Lung (tissue), 12 donors: ENCODE data around the gene ERGIC1. TPM values are rescaled to one million over a fixed set of nuclear protein-coding genes. Genes with fewer than 3 reads are reported as not detected.

Experiments
- ATAC-seq: fragments of 200-7000 bp; cut with Tn5 transposase; one replicate; pipeline ENCODE4 v1.9.1; 2020; ENCODE audit warnings: moderate number of reproducible peaks; ENCODE audit not compliant: insufficient read depth, low FRiP score
- DNase-seq, 3 donors: peaks; one replicate each; pipeline ENCODE4 v3.0.0-alpha.2; 2013 to 2017
- H3K27ac ChIP-seq, 2 donors: one replicate each; pipeline ENCODE4 v1.5.1; 2013; ENCODE audit warnings: mild to moderate bottlenecking in 2 of 2, moderate library complexity in 2 of 2, control low read depth in 1 of 2, inconsistent platforms in 1 of 2, low read depth in 1 of 2, low read length in 1 of 2
- H3K27me3 ChIP-seq, 3 donors: one replicate each; pipeline ENCODE4 v1.5.1; 2013; ENCODE audit warnings: low read length in 2 of 3; ENCODE audit not compliant: control insufficient read depth in 3 of 3, insufficient read depth in 3 of 3
- H3K36me3 ChIP-seq, 4 donors: one replicate each; pipeline ENCODE4 v1.5.1; 2013; ENCODE audit warnings: low read length in 4 of 4, mild to moderate bottlenecking in 1 of 4, moderate library complexity in 1 of 4; ENCODE audit not compliant: control insufficient read depth in 4 of 4, insufficient read depth in 4 of 4
- H3K4me1 ChIP-seq, 5 donors: one replicate each; pipeline ENCODE4 v1.5.1; 2013; ENCODE audit warnings: low read length in 5 of 5, mild to moderate bottlenecking in 2 of 5, moderate library complexity in 1 of 5; ENCODE audit not compliant: control insufficient read depth in 5 of 5, insufficient read depth in 5 of 5
- H3K4me3 ChIP-seq: one replicate; pipeline ENCODE4 v1.5.1; 2013; ENCODE audit warnings: mild to moderate bottlenecking, control low read depth, moderate library complexity
- H3K9ac ChIP-seq, 2 donors: one replicate each; pipeline ENCODE4 v1.5.1; 2013; ENCODE audit warnings: low read length in 2 of 2, control low read depth in 1 of 2; ENCODE audit not compliant: insufficient read depth in 1 of 2
- H3K9me3 ChIP-seq, 4 donors: one replicate each; pipeline ENCODE4 v1.5.1; 2013; ENCODE audit warnings: low read length in 3 of 4, mild to moderate bottlenecking in 1 of 4, moderate library complexity in 1 of 4; ENCODE audit not compliant: control insufficient read depth in 4 of 4, insufficient read depth in 3 of 4
- WGBS, 2 donors: extraction: QIAGEN DNeasy Blood & Tissue Kit; methylation state at CpG; one replicate each; pipeline ENCODE4 v1.1.7; 2013; 5-methylcytosine and 5-hydroxymethylcytosine counted together
- polyA plus RNA-seq, 2 donors: library from polyadenylated mRNA; stranded (reverse); fragments of 200-250 nt; gene quantifications; one replicate each; pipeline ENCODE4 v1.2.1, GENCODE V29; 2013
- total RNA-seq, 2 donors: library from RNA; depleted of rRNA in 1 of 2; stranded (reverse); fragments of >200 nt in 1 of 2; gene quantifications; one replicate each; pipeline ENCODE4 v1.2.1, GENCODE V29; 2014 to 2021
- TF ChIP-seq, protein P1 (sequence below): IDR thresholded peaks from 2 replicates; pipeline ENCODE4 v1.5.1; 2012; ENCODE audit warnings: mild to moderate bottlenecking; ENCODE audit errors: control extremely low read depth, extremely low read depth
- donor health status: control.
- donor health status: control.
- donor health status: Bipolar disorder and iron deficiency.
- donor health status: healthy.
- donor health status: DM: yes; HTN: yes; CAD: no.

The ERGIC1 gene
- total and polyA plus RNA-seq, 4 donors = 62.2 to 215 (median 163) TPM

- H3K4me1 ChIP-seq = peaks cover 0 to 24% (median 17%) of the 10 kb centered on the region in 5 donors
Measured at GRCh38 chr5:172795318-172795977, 38.6 kb upstream of the ERGIC1 start.

GRCh38 chr5:172796306-172796705 is 37.7 kb upstream of the ERGIC1 start:
- TF ChIP-seq, protein P1, sequence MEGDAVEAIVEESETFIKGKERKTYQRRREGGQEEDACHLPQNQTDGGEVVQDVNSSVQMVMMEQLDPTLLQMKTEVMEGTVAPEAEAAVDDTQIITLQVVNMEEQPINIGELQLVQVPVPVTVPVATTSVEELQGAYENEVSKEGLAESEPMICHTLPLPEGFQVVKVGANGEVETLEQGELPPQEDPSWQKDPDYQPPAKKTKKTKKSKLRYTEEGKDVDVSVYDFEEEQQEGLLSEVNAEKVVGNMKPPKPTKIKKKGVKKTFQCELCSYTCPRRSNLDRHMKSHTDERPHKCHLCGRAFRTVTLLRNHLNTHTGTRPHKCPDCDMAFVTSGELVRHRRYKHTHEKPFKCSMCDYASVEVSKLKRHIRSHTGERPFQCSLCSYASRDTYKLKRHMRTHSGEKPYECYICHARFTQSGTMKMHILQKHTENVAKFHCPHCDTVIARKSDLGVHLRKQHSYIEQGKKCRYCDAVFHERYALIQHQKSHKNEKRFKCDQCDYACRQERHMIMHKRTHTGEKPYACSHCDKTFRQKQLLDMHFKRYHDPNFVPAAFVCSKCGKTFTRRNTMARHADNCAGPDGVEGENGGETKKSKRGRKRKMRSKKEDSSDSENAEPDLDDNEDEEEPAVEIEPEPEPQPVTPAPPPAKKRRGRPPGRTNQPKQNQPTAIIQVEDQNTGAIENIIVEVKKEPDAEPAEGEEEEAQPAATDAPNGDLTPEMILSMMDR = no peak
- Histone ChIP-seq H3K4me1 (peaks cover 0 to 27% (median 17%) of the 10 kb centered on the region in 5 donors), H3K27me3 (no peaks in the 10 kb centered on the region), H3K9me3 (no peaks in the 10 kb centered on the region), H3K27ac (peak overlapping the region in 1 of 2 donors; percentile 12), H3K36me3 (no peaks in the 10 kb centered on the region), H3K4me3 (no peak overlapping the region), H3K9ac (no peak overlapping the region)
- DNase-seq (no peak), ATAC-seq (no peak)
- WGBS, 2 donors = 92 to 97% methylated on average over 6 of the region's 6 CpGs

More at GRCh38 chr5:172795318-172795977, 38.6 kb upstream of the ERGIC1 start:
- TF ChIP-seq, protein P1 = no peak
- Histone ChIP-seq H3K27me3 (no peaks in the 10 kb centered on the region), H3K9me3 (no peaks in the 10 kb centered on the region), H3K27ac (peak overlapping the region; percentile 35 to 61), H3K4me3 (no peak overlapping the region), H3K36me3 (no peaks in the 10 kb centered on the region), H3K9ac (peak overlapping the region in 1 of 2 donors; percentile 75)
- ATAC-seq (peak; percentile 30), DNase-seq (peak; percentile 99)
- 59 to 72% methylated on average over 13 of the region's 13 CpGs for WGBS, 2 donors

- Histone ChIP-seq H3K36me3 (no peaks in the 10 kb centered on the region), H3K27me3 (no peaks in the 10 kb centered on the region), H3K4me3 (no peak overlapping the region), H3K9ac (no peak overlapping the region), H3K9me3 (no peaks in the 10 kb centered on the region), H3K27ac (peak overlapping the region in 1 of 2 donors; percentile 82), H3K4me1 (peaks cover 0 to 33% (median 17%) of the 10 kb centered on the region in 5 donors)
- 68 to 71% methylated on average over 5 of the region's 5 CpGs for WGBS, 2 donors
- TF ChIP-seq, protein P1 = no peak
- ATAC-seq (no peak), DNase-seq (no peak)
Measured at GRCh38 chr5:172797771-172798191, 36.3 kb upstream of the ERGIC1 start.
